Suprapubic skin (tissue), 4 donors: ENCODE data around the gene CEP44.

Source experiments
- EP300 ChIP-seq: sonication (generic); formaldehyde crosslinking; IDR thresholded peaks from one replicate; pipeline ENCODE4 v1.6.1; 2017; ENCODE audit warnings: antibody characterized with exemption
- POLR2A ChIP-seq, 2 donors: fragments of 450-650 bp; IDR thresholded peaks; one replicate each; pipeline ENCODE4 v1.6.1; 2017; ENCODE audit warnings: antibody characterized with exemption in 2 of 2, mild to moderate bottlenecking in 2 of 2, moderate library complexity in 2 of 2
- POLR2AphosphoS5 ChIP-seq, 3 donors: sonication (generic); formaldehyde crosslinking; IDR thresholded peaks; one replicate each; pipeline ENCODE4 v1.6.1; 2017; ENCODE audit warnings: antibody characterized with exemption in 3 of 3
- TF ChIP-seq, protein P1 (sequence below), 2 donors: fragments of 200-600 bp in 1 of 2; fragments of 450-650 bp in 1 of 2; sonication (generic) in 1 of 2; IDR thresholded peaks; one replicate each; pipeline ENCODE4 v1.5.1; 2016 to 2019; ENCODE audit warnings: antibody characterized with exemption in 2 of 2, mild to moderate bottlenecking in 1 of 2, moderate library complexity in 1 of 2

DNA sequence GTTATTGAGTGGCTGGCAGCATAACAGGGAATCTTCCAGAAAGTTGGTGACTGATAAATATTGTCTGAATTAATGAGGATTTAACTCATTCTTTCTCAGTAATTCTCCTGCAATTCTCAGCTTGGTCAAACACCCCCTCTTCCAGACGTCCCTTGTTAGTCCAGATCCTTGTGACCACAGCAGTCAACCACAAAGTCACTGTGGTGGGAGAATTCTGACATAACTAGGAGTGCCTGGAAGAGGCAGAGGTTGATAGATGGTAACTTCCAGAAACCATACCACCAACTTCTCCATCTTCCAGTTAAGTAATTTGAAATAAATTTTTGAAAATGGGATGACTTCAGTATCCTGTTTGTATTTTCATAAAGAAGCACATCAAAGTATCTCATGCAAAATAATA is 90.1 kb downstream of the CEP44 start:
- TF ChIP-seq, protein P1, sequence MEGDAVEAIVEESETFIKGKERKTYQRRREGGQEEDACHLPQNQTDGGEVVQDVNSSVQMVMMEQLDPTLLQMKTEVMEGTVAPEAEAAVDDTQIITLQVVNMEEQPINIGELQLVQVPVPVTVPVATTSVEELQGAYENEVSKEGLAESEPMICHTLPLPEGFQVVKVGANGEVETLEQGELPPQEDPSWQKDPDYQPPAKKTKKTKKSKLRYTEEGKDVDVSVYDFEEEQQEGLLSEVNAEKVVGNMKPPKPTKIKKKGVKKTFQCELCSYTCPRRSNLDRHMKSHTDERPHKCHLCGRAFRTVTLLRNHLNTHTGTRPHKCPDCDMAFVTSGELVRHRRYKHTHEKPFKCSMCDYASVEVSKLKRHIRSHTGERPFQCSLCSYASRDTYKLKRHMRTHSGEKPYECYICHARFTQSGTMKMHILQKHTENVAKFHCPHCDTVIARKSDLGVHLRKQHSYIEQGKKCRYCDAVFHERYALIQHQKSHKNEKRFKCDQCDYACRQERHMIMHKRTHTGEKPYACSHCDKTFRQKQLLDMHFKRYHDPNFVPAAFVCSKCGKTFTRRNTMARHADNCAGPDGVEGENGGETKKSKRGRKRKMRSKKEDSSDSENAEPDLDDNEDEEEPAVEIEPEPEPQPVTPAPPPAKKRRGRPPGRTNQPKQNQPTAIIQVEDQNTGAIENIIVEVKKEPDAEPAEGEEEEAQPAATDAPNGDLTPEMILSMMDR (IDR thresholded peaks at IDR 0.05): no peak
- TF ChIP-seq POLR2A (IDR thresholded peaks at IDR 0.05): no peak
- TF ChIP-seq EP300: no peak
- TF ChIP-seq POLR2AphosphoS5 (IDR thresholded peaks at IDR 0.05): no peak
